Sigmoid colon (tissue), 7 donors: Measurements from ENCODE around the gene SLC5A5. TPM values are rescaled to one million over a fixed set of nuclear protein-coding genes. Genes with fewer than 3 reads are reported as not detected.

Source experiments
- DNase-seq: peaks from one replicate; pipeline ENCODE4 v3.0.0-alpha.2; 2019
- H3K27ac ChIP-seq, 4 donors: fragments of 200-600 bp; sonication (generic); one replicate each; pipeline ENCODE4 v1.5.1; 2016 to 2019; ENCODE audit warnings: mild to moderate bottlenecking in 1 of 4
- H3K27me3 ChIP-seq, 3 donors: fragments of 200-600 bp; sonication (generic); one replicate each; pipeline ENCODE4 v1.5.1; 2019; ENCODE audit warnings: mild to moderate bottlenecking in 1 of 3
- H3K36me3 ChIP-seq, 4 donors: fragments of 200-600 bp; sonication (generic); one replicate each; pipeline ENCODE4 v1.5.1; 2016 to 2019
- H3K4me1 ChIP-seq, 4 donors: fragments of 200-600 bp; sonication (generic); one replicate each; pipeline ENCODE4 v1.5.1; 2017 to 2019
- H3K4me3 ChIP-seq, 4 donors: fragments of 200-600 bp; sonication (generic); one replicate each; pipeline ENCODE4 v1.5.1; 2017 to 2019; ENCODE audit warnings: mild to moderate bottlenecking in 2 of 4, moderate library complexity in 1 of 4
- H3K9me3 ChIP-seq, 4 donors: fragments of 200-600 bp in 3 of 4; sonication (generic) in 3 of 4; one replicate each; pipeline versions ENCODE4 v1.5.1 to v1.6.1; 2013 to 2019
- EP300 ChIP-seq, 4 donors: sonication (generic); formaldehyde crosslinking; IDR thresholded peaks; one replicate each; pipeline ENCODE4 v1.6.1; 2017; ENCODE audit warnings: antibody characterized with exemption in 4 of 4
- POLR2A ChIP-seq, 2 donors: fragments of 450-650 bp; IDR thresholded peaks; one replicate each; pipeline ENCODE4 v1.6.1; 2016; ENCODE audit warnings: antibody characterized with exemption in 2 of 2, mild to moderate bottlenecking in 2 of 2, moderate library complexity in 2 of 2
- POLR2AphosphoS5 ChIP-seq, 4 donors: sonication (generic); formaldehyde crosslinking; IDR thresholded peaks; one replicate each; pipeline ENCODE4 v1.6.1; 2017; ENCODE audit warnings: antibody characterized with exemption in 4 of 4
- whole genome bisulfite sequencing, 2 donors: extraction: QIAGEN DNeasy Blood & Tissue Kit; methylation state at CpG; one replicate each; pipeline ENCODE4 v1.1.7; 2013; 5-methylcytosine and 5-hydroxymethylcytosine counted together
- intact Hi-C: fragments of 100-400 bp; cut with DNase I; formaldehyde crosslinking; loops from one replicate; pipeline ENCODE4 v1.15.1; 2023
- polyA plus RNA-seq, 3 donors: library from polyadenylated mRNA; stranded (reverse); fragments of 200-250 nt; gene quantifications; one replicate each; pipeline ENCODE4 v1.2.3, GENCODE V29; 2013
- total RNA-seq, 4 donors: library from RNA; depleted of rRNA; stranded (reverse); fragments of >200 nt; gene quantifications; one replicate each; pipeline ENCODE4 v1.1.0, GENCODE V29; 2016
- TF ChIP-seq, protein P1 (sequence below), 4 experiments: fragments of 450-650 bp in 3 of 4; fragments of 200-600 bp in 1 of 4; IDR thresholded peaks; one replicate each; pipeline ENCODE4 v1.5.1; 2016 to 2019; ENCODE audit warnings: antibody characterized with exemption in 4 of 4, mild to moderate bottlenecking in 3 of 4, moderate library complexity in 2 of 4
- donor health status: healthy with polysubstance abuse.
- donor health status: Bipolar disorder and iron deficiency.
- donor health status: healthy.

Gene SLC5A5
- total and polyA plus RNA-seq, 7 donors: 0.13 to 0.60 TPM; not detected in 5

GRCh38 chr19:17830567-17831418, 41.0 kb upstream of the SLC5A5 start:
- 13 to 58% methylated on average over 50 of the region's 50 CpGs for WGBS, 2 donors
- Histone ChIP-seq H3K9me3 (no peaks in the 10 kb centered on the region), H3K4me1 (peaks cover 0 to 19% (median 11%) of the 10 kb centered on the region in 4 donors), H3K27ac (peak overlapping the region in 1 of 4 donors; percentile 40), H3K4me3 (peak overlapping the region in 2 of 4 donors; percentile 20 to 21), H3K36me3 (no peaks in the 10 kb centered on the region), H3K27me3 (peaks cover 4 to 66% (median 41%) of the 10 kb centered on the region in 3 donors)
- TF ChIP-seq POLR2AphosphoS5 (IDR thresholded peaks at IDR 0.05) (no peak), EP300 (IDR thresholded peaks at IDR 0.05) (no peak), POLR2A (IDR thresholded peaks at IDR 0.05) (no peak)
- TF ChIP-seq, protein P1, sequence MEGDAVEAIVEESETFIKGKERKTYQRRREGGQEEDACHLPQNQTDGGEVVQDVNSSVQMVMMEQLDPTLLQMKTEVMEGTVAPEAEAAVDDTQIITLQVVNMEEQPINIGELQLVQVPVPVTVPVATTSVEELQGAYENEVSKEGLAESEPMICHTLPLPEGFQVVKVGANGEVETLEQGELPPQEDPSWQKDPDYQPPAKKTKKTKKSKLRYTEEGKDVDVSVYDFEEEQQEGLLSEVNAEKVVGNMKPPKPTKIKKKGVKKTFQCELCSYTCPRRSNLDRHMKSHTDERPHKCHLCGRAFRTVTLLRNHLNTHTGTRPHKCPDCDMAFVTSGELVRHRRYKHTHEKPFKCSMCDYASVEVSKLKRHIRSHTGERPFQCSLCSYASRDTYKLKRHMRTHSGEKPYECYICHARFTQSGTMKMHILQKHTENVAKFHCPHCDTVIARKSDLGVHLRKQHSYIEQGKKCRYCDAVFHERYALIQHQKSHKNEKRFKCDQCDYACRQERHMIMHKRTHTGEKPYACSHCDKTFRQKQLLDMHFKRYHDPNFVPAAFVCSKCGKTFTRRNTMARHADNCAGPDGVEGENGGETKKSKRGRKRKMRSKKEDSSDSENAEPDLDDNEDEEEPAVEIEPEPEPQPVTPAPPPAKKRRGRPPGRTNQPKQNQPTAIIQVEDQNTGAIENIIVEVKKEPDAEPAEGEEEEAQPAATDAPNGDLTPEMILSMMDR (IDR thresholded peaks at IDR 0.05): no peak
- peak; percentile 89 for DNase-seq
- intact Hi-C loops: no loop called here

DNA sequence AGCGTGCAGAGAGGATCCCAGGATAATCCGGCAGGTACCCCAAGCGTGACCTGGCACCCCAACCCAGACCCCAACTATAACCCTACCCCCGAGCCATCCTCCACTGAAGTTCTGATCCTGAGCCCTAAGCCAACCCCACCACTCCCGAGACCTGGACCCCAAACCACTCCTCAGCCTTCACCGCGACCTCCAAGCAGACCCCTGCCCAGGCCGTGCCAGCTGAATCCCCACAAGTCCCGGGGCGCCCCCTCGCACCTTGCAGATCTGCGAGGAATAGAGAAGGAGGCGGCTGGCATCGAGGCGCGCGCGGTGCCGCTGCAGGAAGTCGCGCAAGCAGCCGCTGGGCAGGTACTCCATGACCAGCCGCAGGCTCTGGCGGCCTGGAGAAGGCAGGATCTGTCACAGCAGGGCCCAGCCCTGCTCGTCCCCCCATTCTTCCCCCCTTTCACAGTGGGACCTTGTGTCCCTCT, 40.3 kb upstream of the SLC5A5 start:
- no peaks in the 10 kb centered on the region for H3K36me3 ChIP-seq
- DNase-seq: no peak
- TF ChIP-seq POLR2A (IDR thresholded peaks at IDR 0.05) (no peak), POLR2AphosphoS5 (IDR thresholded peaks at IDR 0.05) (no peak), EP300 (IDR thresholded peaks at IDR 0.05) (no peak)
- TF ChIP-seq, protein P1 (IDR thresholded peaks at IDR 0.05): no peak

DNA sequence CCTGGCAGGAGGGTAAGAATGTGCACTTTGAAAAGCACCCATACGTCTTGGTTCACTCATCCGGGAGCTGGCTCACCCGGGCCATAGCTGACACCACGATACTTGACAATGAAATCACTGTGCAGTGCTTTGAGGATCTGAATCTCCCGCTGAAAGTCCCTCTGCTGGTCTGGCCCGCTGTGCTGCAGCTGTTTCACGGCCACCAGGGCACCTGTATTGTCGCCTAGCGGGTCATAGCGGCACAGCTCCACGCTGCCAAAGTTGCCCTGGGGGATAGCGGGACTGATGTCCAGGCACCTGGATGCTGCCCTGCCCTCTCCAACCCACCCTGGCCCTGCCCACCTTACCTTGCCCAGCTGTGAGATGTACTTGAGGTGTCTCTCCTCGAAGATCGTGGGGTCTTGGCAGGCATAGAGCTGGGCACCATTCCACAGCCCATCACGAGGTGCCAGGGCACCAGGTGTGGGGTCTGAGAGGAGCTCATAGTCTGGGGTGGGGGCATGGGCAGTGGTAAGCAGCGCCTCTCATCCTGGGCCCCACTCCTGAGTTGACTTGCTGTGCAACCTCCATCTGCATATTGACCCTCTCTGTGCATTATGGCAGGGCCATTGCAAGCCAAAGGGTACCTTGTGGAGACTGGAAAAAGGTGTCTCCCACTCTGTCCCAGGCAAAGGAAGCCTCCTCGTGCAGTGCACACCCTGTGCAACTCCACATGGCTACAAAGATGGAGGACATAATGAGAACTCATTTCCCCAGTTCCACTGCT, 39.1 kb upstream of the SLC5A5 start:
- Histone ChIP-seq H3K27ac (no peak overlapping the region), H3K27me3 (peaks cover 4 to 57% (median 41%) of the 10 kb centered on the region in 3 donors), H3K9me3 (no peaks in the 10 kb centered on the region), H3K4me1 (peaks cover 0 to 19% (median 11%) of the 10 kb centered on the region in 4 donors), H3K36me3 (no peaks in the 10 kb centered on the region), H3K4me3 (no peak overlapping the region)
- TF ChIP-seq, protein P1 (IDR thresholded peaks at IDR 0.05): no peak
- TF ChIP-seq POLR2A (IDR thresholded peaks at IDR 0.05): no peak
- no peak for TF ChIP-seq EP300 (IDR thresholded peaks at IDR 0.05)
- TF ChIP-seq POLR2AphosphoS5 (IDR thresholded peaks at IDR 0.05): no peak
- no peak for DNase-seq
- intact Hi-C loops: no loop called here
- WGBS, 2 donors: 61 to 88% methylated on average over 17 of the region's 17 CpGs

More for the DNA sequence above, 40.3 kb upstream of the SLC5A5 start:
- intact Hi-C loops: no loop called here
- Histone ChIP-seq H3K4me1 (peaks cover 0 to 19% (median 11%) of the 10 kb centered on the region in 4 donors), H3K9me3 (no peaks in the 10 kb centered on the region), H3K4me3 (peak overlapping the region in 1 of 4 donors; percentile 21), H3K27ac (no peak overlapping the region), H3K27me3 (peaks cover 4 to 61% (median 41%) of the 10 kb centered on the region in 3 donors)
- WGBS, 2 donors: 23 to 67% methylated on average over 25 of the region's 25 CpGs

GRCh38 chr19:17834350-17835181, 37.2 kb upstream of the SLC5A5 start:
- TF ChIP-seq, protein P1 (IDR thresholded peaks at IDR 0.05): no peak
- no peak for TF ChIP-seq POLR2AphosphoS5 (IDR thresholded peaks at IDR 0.05)
- TF ChIP-seq EP300 (IDR thresholded peaks at IDR 0.05): no peak
- TF ChIP-seq POLR2A (IDR thresholded peaks at IDR 0.05): no peak

More at GRCh38 chr19:17834350-17835181, 37.2 kb upstream of the SLC5A5 start:
- H3K9me3 ChIP-seq: no peaks in the 10 kb centered on the region
- H3K36me3 ChIP-seq: no peaks in the 10 kb centered on the region
- H3K4me3 ChIP-seq: no peak overlapping the region
- DNase-seq: no peak
- 60 to 81% methylated on average over 27 of the region's 27 CpGs for WGBS, 2 donors
- H3K27ac ChIP-seq: no peak overlapping the region
- peaks cover 4 to 42% (median 37%) of the 10 kb centered on the region in 3 donors for H3K27me3 ChIP-seq
- intact Hi-C loops: no loop called here
- H3K4me1 ChIP-seq: peaks cover 0 to 19% (median 11%) of the 10 kb centered on the region in 4 donors
